Measurements from ENCODE around the gene CASK. TPM values are rescaled to one million over a fixed set of nuclear protein-coding genes. Genes with fewer than 3 reads are reported as not detected.
"Not testable (repeated sequence)": the region's sequence is repeated elsewhere in the genome, so short reads cannot be mapped to it uniquely, and the experiment has no call there.

The CASK gene
- total RNA-seq, 4 donors from 2014 or later: 34.3 to 52.8 (median 40.7) TPM

- 90 to 96% methylated on average over 2 of the region's 2 CpGs for WGBS, 2 donors
- H3K27ac ChIP-seq: no peak overlapping the region
- no peaks in the 10 kb centered on the region for H3K4me1 ChIP-seq
These were observed 258.9 kb downstream of the CASK start for GRCh38 chrX:41664375-41664901.

GRCh38 chrX:41661366-41662095 lies 261.8 kb downstream of the CASK start:
- H3K9me3 ChIP-seq: no peaks in the 10 kb centered on the region
- no peak for DNase-seq (ENCODE audit: low spot score in 2 of 2)
- no peak overlapping the region for H3K27ac ChIP-seq
- peaks cover 0 to 19% (median 0%) of the 10 kb centered on the region in 3 donors for H3K36me3 ChIP-seq
- H3K4me3 ChIP-seq: no peak overlapping the region
- H3K4me1 ChIP-seq: no peaks in the 10 kb centered on the region
- no peaks in the 10 kb centered on the region for H3K27me3 ChIP-seq
- WGBS, 2 donors: 70 to 93% methylated on average over 2 of the region's 2 CpGs
- TF ChIP-seq POLR2A (IDR thresholded peaks at IDR 0.05) (no peak), CTCF (IDR thresholded peaks at IDR 0.05) (no peak), EP300 (IDR thresholded peaks at IDR 0.05) (no peak)

More at GRCh38 chrX:41664375-41664901, 258.9 kb downstream of the CASK start:
- TF ChIP-seq POLR2A (IDR thresholded peaks at IDR 0.05) (no peak), CTCF (IDR thresholded peaks at IDR 0.05) (no peak), EP300 (IDR thresholded peaks at IDR 0.05) (no peak)
- no peak for DNase-seq (ENCODE audit: low spot score in 2 of 2)
- Histone ChIP-seq H3K9me3 (no peaks in the 10 kb centered on the region), H3K4me3 (no peak overlapping the region), H3K27me3 (no peaks in the 10 kb centered on the region), H3K36me3 (peaks cover 0 to 2% (median 0%) of the 10 kb centered on the region in 3 donors)

GRCh38 chrX:41655631-41656030 lies 267.7 kb downstream of the CASK start:
- H3K27ac ChIP-seq: no peak overlapping the region
- WGBS, 2 donors: 78 to 88% methylated on average over 4 of the region's 4 CpGs
- TF ChIP-seq POLR2A (IDR thresholded peaks at IDR 0.05): no peak
- no peak for TF ChIP-seq EP300 (IDR thresholded peaks at IDR 0.05)
- TF ChIP-seq CTCF (IDR thresholded peaks at IDR 0.05): no peak
- no peaks in the 10 kb centered on the region for H3K4me1 ChIP-seq
- H3K9me3 ChIP-seq: no peaks in the 10 kb centered on the region
- no peak for DNase-seq (ENCODE audit: low spot score in 2 of 2)
- H3K27me3 ChIP-seq: peaks cover 0 to 3% of the 10 kb centered on the region in 2 donors
- H3K4me3 ChIP-seq: no peak overlapping the region
- peaks cover 0 to 26% (median 0%) of the 10 kb centered on the region in 3 donors for H3K36me3 ChIP-seq

- Histone ChIP-seq H3K4me3 (no peak overlapping the region), H3K27me3 (peaks cover 0 to 3% of the 10 kb centered on the region in 2 donors), H3K9me3 (no peaks in the 10 kb centered on the region), H3K27ac (no peak overlapping the region), H3K4me1 (no peaks in the 10 kb centered on the region), H3K36me3 (peaks cover 0 to 26% (median 0%) of the 10 kb centered on the region in 3 donors)
- TF ChIP-seq EP300 (IDR thresholded peaks at IDR 0.05) (no peak), CTCF (IDR thresholded peaks at IDR 0.05) (no peak), POLR2A (IDR thresholded peaks at IDR 0.05) (no peak)
- 80 to 89% methylated on average over 4 of the region's 4 CpGs for WGBS, 2 donors
- DNase-seq (ENCODE audit: low spot score in 2 of 2): no peak
These were observed 268.3 kb downstream of the CASK start for GRCh38 chrX:41655101-41655500.

- TF ChIP-seq EP300 (IDR thresholded peaks at IDR 0.05): no peak
- TF ChIP-seq POLR2A (IDR thresholded peaks at IDR 0.05): no peak
- TF ChIP-seq CTCF (IDR thresholded peaks at IDR 0.05): no peak
- H3K4me3 ChIP-seq: no peak overlapping the region
- WGBS, 2 donors: 88 to 96% methylated on average over 4 of the region's 4 CpGs
- peaks cover 0 to 11% (median 0%) of the 10 kb centered on the region in 3 donors for H3K36me3 ChIP-seq
- no peak overlapping the region for H3K27ac ChIP-seq
- no peaks in the 10 kb centered on the region for H3K4me1 ChIP-seq
- H3K27me3 ChIP-seq: peaks cover 0 to 3% of the 10 kb centered on the region in 2 donors
- no peak for DNase-seq (ENCODE audit: low spot score in 2 of 2)
- H3K9me3 ChIP-seq: no peaks in the 10 kb centered on the region
These were observed 270.2 kb downstream of the CASK start for GRCh38 chrX:41653125-41653524.

- H3K27me3 ChIP-seq; DNase-seq (ENCODE audit: low spot score in 2 of 2); H3K27ac ChIP-seq; H3K4me3 ChIP-seq; H3K4me1 ChIP-seq; H3K36me3 ChIP-seq; H3K9me3 ChIP-seq: not testable (repeated sequence)
- WGBS, 2 donors: 49 to 78% methylated on average over 2 of the region's 2 CpGs
These were observed 277.2 kb downstream of the CASK start for GRCh38 chrX:41646201-41646600.

Data from tibial nerve (tissue), 4 donors.